K562 (cell line): ENCODE results near the gene CBL. TPM values are rescaled to one million over a fixed set of nuclear protein-coding genes. Genes with fewer than 3 reads are reported as not detected.

Experiments
- ATAC-seq: fragments of 200-7000 bp; cut with Tn5 transposase; 3 replicates; pipeline ENCODE4 v1.9.1; 2020; ENCODE audit warnings: moderate library complexity
- BruUV-seq: library from RNA; stranded (reverse); fragments of 400-500 nt; replicated peaks from 2 replicates; lab custom pipeline; 2021; lab: Mats Ljungman, UMichigan
- CTCF ChIA-PET: fragments of 300-600 bp; formaldehyde crosslinking; extraction: SDS; loops from one replicate; lab custom pipeline; 2021; ENCODE audit warnings: low intra/inter-chr PET ratio; lab: Yijun Ruan, JAX
- POLR2A ChIA-PET: fragments of 300-600, 350-650 bp; sonication (Branson Sonifier 250); formaldehyde crosslinking; extraction: SDS; loops from one replicate; lab custom pipeline; 2021; ENCODE audit warnings: antibody characterized with exemption, inconsistent platforms; lab: Yijun Ruan, JAX
- DNase-seq, 4 experiments: peaks; one replicate each; pipeline versions ENCODE4 v3.0.0 to v3.0.0-alpha.2; 2011 to 2018; ENCODE audit warnings: low spot score in 3 of 4, mixed read lengths in 3 of 4; ENCODE audit errors: extremely low read depth in 1 of 4
- FAIRE-seq: peaks from 2 replicates; lab custom pipeline; 2011; peaks lifted over from hg19 to GRCh38; lab: Jason Lieb, UNC
- H2AFZ ChIP-seq: 2 replicates; pipeline ENCODE4 v1.6.0; 2011; ENCODE audit warnings: low read depth, low read length, control low read depth, inconsistent platforms
- H3K27ac ChIP-seq: fragments of 200-600 bp; 3 replicates; pipeline ENCODE4 v1.8.0; 2011; ENCODE audit warnings: low read depth, mild to moderate bottlenecking, control low read depth, inconsistent platforms, low read length, moderate library complexity, mixed read lengths; ENCODE audit errors: extremely low read depth
- H3K27me3 ChIP-seq, 2 experiments: fragments of 300-600 bp in 1 of 2; 2 replicates in 1 of 2; 3 replicates in 1 of 2; pipeline versions ENCODE4 v1.6.0 to v1.8.0; 2011; ENCODE audit warnings: inconsistent platforms in 2 of 2, low read length in 2 of 2, mild to moderate bottlenecking in 1 of 2, mixed read lengths in 1 of 2, moderate library complexity in 1 of 2; ENCODE audit not compliant: control insufficient read depth in 2 of 2, insufficient read depth in 2 of 2
- H3K36me3 ChIP-seq: fragments of 300-600 bp; 3 replicates; pipeline ENCODE4 v1.8.0; 2011; ENCODE audit warnings: mild to moderate bottlenecking, low read length, inconsistent platforms; ENCODE audit not compliant: control insufficient read depth, insufficient read depth
- H3K4me1 ChIP-seq, 2 experiments: fragments of 200-600 bp in 1 of 2; replicated peaks in 1 of 2; 2 replicates in 1 of 2; 3 replicates in 1 of 2; pipeline versions ENCODE4 v1.5.1 to v1.8.0; 2011; ENCODE audit warnings: inconsistent platforms in 2 of 2, low read length in 2 of 2, mild to moderate bottlenecking in 1 of 2, mixed read lengths in 1 of 2, moderate library complexity in 1 of 2; ENCODE audit not compliant: control insufficient read depth in 2 of 2, insufficient read depth in 2 of 2
- H3K4me2 ChIP-seq: 2 replicates; pipeline ENCODE4 v1.6.1; 2011; ENCODE audit warnings: low read length, control low read depth, inconsistent platforms, mixed read lengths; ENCODE audit not compliant: insufficient read depth
- H3K4me3 ChIP-seq: fragments of 200-600 bp; sonication (generic), shearing (Covaris generic); 2 replicates; pipeline ENCODE4 v1.5.1; 2016; ENCODE audit warnings: control low read depth, inconsistent platforms
- H3K79me2 ChIP-seq: fragments of 200-600 bp; 3 replicates; pipeline ENCODE4 v1.8.0; 2011; ENCODE audit warnings: low read length, inconsistent platforms; ENCODE audit not compliant: control insufficient read depth, insufficient read depth
- H3K9ac ChIP-seq, 2 experiments: 2 replicates each; pipeline versions ENCODE4 v1.6.0 to v1.6.1; 2011; ENCODE audit warnings: low read depth in 2 of 2, low read length in 2 of 2, control low read depth in 1 of 2, inconsistent platforms in 1 of 2, mild to moderate bottlenecking in 1 of 2, mixed read lengths in 1 of 2; ENCODE audit not compliant: insufficient read depth in 1 of 2
- H3K9me1 ChIP-seq: one replicate; pipeline ENCODE4 v1.6.0; 2011; ENCODE audit warnings: inconsistent platforms, mild to moderate bottlenecking, low read length, moderate library complexity; ENCODE audit not compliant: control insufficient read depth, insufficient read depth
- H3K9me3 ChIP-seq: replicated peaks from 2 replicates; pipeline ENCODE4 v1.5.1; 2011; ENCODE audit warnings: low read depth, low read length, inconsistent platforms; ENCODE audit not compliant: control insufficient read depth, insufficient read depth
- H4K20me1 ChIP-seq: replicated peaks from 2 replicates; pipeline ENCODE4 v1.6.1; 2011; ENCODE audit warnings: low read length, inconsistent platforms, mixed read lengths; ENCODE audit not compliant: control insufficient read depth, insufficient read depth
- ATF2 ChIP-seq: sonication (generic); formaldehyde crosslinking; IDR thresholded peaks from 2 replicates; pipeline ENCODE4 v1.8.1; 2022; ENCODE audit warnings: missing genetic modification reagents
- COPS2 ChIP-seq: fragments of 450-650 bp; conservative IDR thresholded peaks from 2 replicates; pipeline ENCODE4 v1.6.1; 2016; ENCODE audit warnings: mild to moderate bottlenecking, moderate library complexity
- MCM7 ChIP-seq, 2 experiments: fragments of 450-650 bp; IDR thresholded peaks; 2 replicates each; pipeline ENCODE4 v1.6.1; 2016 to 2018
- RCOR1 ChIP-seq, 2 experiments: IDR thresholded peaks; 2 replicates each; pipeline ENCODE4 v1.6.1; 2012; ENCODE audit warnings: low read depth in 2 of 2, low read length in 2 of 2, borderline replicate concordance in 1 of 2, improper control_type of control experiment in 1 of 2
- SOX6 ChIP-seq: fragments of 450-650 bp; IDR thresholded peaks from 2 replicates; pipeline ENCODE4 v1.6.1; 2014; ENCODE audit warnings: mild to moderate bottlenecking
- WGBS: fragments of 100-300 bp; shearing (Covaris generic); methylation state at CpG from one replicate; pipeline ENCODE4 v1.1.6; 2016; ENCODE audit warnings: low coverage, mixed read lengths; ENCODE audit not compliant: insufficient coverage; ENCODE audit errors: missing lambda C conversion rate; 5-methylcytosine and 5-hydroxymethylcytosine counted together
- in situ Hi-C: fragments of 300-500 bp; cut with MboI; formaldehyde crosslinking; loops from 4 replicates; pipeline ENCODE4 v1.15.0; 2018; ENCODE audit warnings: inconsistent platforms, mixed read lengths
- intact Hi-C: fragments of 100-400 bp; cut with micrococcal nuclease; formaldehyde crosslinking; loops from 2 replicates; pipeline ENCODE4 v1.14.2; 2022
- polyA plus RNA-seq, 8 experiments: library from polyadenylated mRNA; depleted of rRNA in 4 of 8; stranded (reverse) in 5 of 8; unstranded in 3 of 8; fragments of >200 nt; fragmentation: Nextera tagmentation in 2 of 8; fragmentation: Illumina TruSeq in 1 of 8; extraction: Ambion mirVana in 2 of 8; extraction: Trizol in 1 of 8; gene quantifications; 2 replicates each; pipeline versions ENCODE4 v1.2.1 to v1.2.3, GENCODE V29; 2011 to 2014; ENCODE audit warnings: inconsistent platforms in 1 of 8, missing spikeins in 1 of 8
- total RNA-seq, 7 experiments: library from RNA; depleted of rRNA in 6 of 7; stranded (reverse); fragments of >200 nt in 6 of 7; fragmentation: Illumina TruSeq in 2 of 7; extraction: Trizol in 2 of 7; gene quantifications; 2 replicates each; pipeline versions ENCODE4 v1.2.1 to v1.2.3, GENCODE V29; 2011 to 2021; ENCODE audit warnings: low replicate concordance in 1 of 7
- TF ChIP-seq, protein P1 (sequence below): fragments of 150-350 bp; IDR thresholded peaks from 2 replicates; pipeline ENCODE4 v1.6.1; 2014; ENCODE audit warnings: low read depth, mild to moderate bottlenecking, low read length, borderline replicate concordance

Gene CBL
- total and polyA plus RNA-seq, 9 of the 15 experiments (the other 6 are each of a cell fraction or from before 2014, with no cell fraction given), result 3.2 to 24.9 (median 9.9) TPM

DNA sequence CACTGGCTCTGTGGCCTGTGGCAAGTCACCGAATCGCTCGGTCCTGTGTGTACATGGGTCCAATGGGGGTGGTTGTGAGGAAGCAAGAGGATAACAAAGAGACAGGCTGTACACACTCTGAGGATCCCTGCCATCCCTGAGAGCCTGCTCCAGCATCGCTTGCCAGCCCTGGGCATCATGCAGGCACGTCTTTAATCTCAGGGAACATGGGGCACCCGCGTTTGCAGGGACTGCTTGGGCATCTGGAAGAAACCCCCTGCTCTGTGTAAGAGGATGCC, 135.8 kb downstream of the CBL start:
- no peaks in the 10 kb centered on the region for H3K9me3 ChIP-seq
- H3K9ac ChIP-seq, result peak overlapping the region in 1 of 2 experiments; percentile 43; a peak in 1 of 4 replicates
- no peaks in the 10 kb centered on the region for H3K9me1 ChIP-seq
- POLR2A ChIA-PET, result no interaction called here
- 3% methylated on average over 7 of the region's 7 CpGs for WGBS
- TF ChIP-seq ATF2 (CRISPR knock-in tag), result no peak
- TF ChIP-seq COPS2, result no peak
- TF ChIP-seq SOX6, result no peak
- TF ChIP-seq, protein P1, sequence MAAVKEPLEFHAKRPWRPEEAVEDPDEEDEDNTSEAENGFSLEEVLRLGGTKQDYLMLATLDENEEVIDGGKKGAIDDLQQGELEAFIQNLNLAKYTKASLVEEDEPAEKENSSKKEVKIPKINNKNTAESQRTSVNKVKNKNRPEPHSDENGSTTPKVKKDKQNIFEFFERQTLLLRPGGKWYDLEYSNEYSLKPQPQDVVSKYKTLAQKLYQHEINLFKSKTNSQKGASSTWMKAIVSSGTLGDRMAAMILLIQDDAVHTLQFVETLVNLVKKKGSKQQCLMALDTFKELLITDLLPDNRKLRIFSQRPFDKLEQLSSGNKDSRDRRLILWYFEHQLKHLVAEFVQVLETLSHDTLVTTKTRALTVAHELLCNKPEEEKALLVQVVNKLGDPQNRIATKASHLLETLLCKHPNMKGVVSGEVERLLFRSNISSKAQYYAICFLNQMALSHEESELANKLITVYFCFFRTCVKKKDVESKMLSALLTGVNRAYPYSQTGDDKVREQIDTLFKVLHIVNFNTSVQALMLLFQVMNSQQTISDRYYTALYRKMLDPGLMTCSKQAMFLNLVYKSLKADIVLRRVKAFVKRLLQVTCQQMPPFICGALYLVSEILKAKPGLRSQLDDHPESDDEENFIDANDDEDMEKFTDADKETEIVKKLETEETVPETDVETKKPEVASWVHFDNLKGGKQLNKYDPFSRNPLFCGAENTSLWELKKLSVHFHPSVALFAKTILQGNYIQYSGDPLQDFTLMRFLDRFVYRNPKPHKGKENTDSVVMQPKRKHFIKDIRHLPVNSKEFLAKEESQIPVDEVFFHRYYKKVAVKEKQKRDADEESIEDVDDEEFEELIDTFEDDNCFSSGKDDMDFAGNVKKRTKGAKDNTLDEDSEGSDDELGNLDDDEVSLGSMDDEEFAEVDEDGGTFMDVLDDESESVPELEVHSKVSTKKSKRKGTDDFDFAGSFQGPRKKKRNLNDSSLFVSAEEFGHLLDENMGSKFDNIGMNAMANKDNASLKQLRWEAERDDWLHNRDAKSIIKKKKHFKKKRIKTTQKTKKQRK, result no peak
- no peak for TF ChIP-seq RCOR1 (IDR thresholded peaks at IDR 0.05; ENCODE audit: borderline replicate concordance in 1 of 2, low read depth in 2 of 2, low read length in 2 of 2)
- no peak for TF ChIP-seq MCM7 (IDR thresholded peaks at IDR 0.05)
- ATAC-seq (no peak), DNase-seq (no peak), FAIRE-seq (no peak)
- H4K20me1 ChIP-seq, result no peaks in the 10 kb centered on the region; the same call in 1 of the 2 replicates
- H3K4me3 ChIP-seq, result no peak overlapping the region
- H3K27me3 ChIP-seq, result peaks cover 0 to 24% of the 10 kb centered on the region in 2 experiments; a peak in 3 of 5 replicates
- H3K27ac ChIP-seq, result no peak overlapping the region
- no TSS peak for BruUV-seq
- H3K4me1 ChIP-seq, result peaks cover 23 to 55% of the 10 kb centered on the region in 2 experiments; a peak in 4 of 5 replicates
- CTCF ChIA-PET, result no interaction called here
- in situ Hi-C loops, result no loop called here
- peaks cover 3% of the 10 kb centered on the region; the same call in 1 of the 3 replicates for H3K36me3 ChIP-seq
- intact Hi-C loops, result no loop called here
- H3K4me2 ChIP-seq, result no peak overlapping the region
- no peak overlapping the region for H2AFZ ChIP-seq
- H3K79me2 ChIP-seq, result peaks cover 6% of the 10 kb centered on the region; the same call in 2 of the 3 replicates
